Hepatocyte (in vitro differentiated cells): ENCODE data around the gene C2CD5. TPM values are rescaled to one million over a fixed set of nuclear protein-coding genes. Genes with fewer than 3 reads are reported as not detected.

ENCODE experiments used
- DNase-seq: peaks from one replicate; pipeline ENCODE4 v3.0.0-alpha.2; 2016; ENCODE audit warnings: low spot score
- H2AFZ ChIP-seq: fragments of 200-600 bp; sonication (generic); 2 replicates; pipeline ENCODE4 v1.6.0; 2016; ENCODE audit warnings: antibody characterized with exemption, mild to moderate bottlenecking
- H3K27ac ChIP-seq: fragments of 200-600 bp; sonication (generic); 2 replicates; pipeline ENCODE4 v1.5.1; 2016; ENCODE audit warnings: mild to moderate bottlenecking
- H3K27me3 ChIP-seq: fragments of 200-600 bp; sonication (generic); 2 replicates; pipeline ENCODE4 v1.6.1; 2016
- H3K36me3 ChIP-seq: fragments of 200-600 bp; sonication (generic); replicated peaks from 2 replicates; pipeline ENCODE4 v1.5.1; 2016; ENCODE audit warnings: low read depth; ENCODE audit not compliant: insufficient read depth
- H3K4me1 ChIP-seq: fragments of 200-600 bp; sonication (generic); 2 replicates; pipeline ENCODE4 v1.5.1; 2016; ENCODE audit warnings: mild to moderate bottlenecking, moderate library complexity; ENCODE audit not compliant: insufficient read depth
- H3K4me2 ChIP-seq: fragments of 200-600 bp; sonication (generic); 2 replicates; pipeline ENCODE4 v1.6.0; 2016
- H3K4me3 ChIP-seq: fragments of 200-600 bp; sonication (generic); 2 replicates; pipeline ENCODE4 v1.5.1; 2016; ENCODE audit warnings: mild to moderate bottlenecking
- H3K79me2 ChIP-seq: fragments of 200-600 bp; sonication (generic); 2 replicates; pipeline ENCODE4 v1.6.0; 2017; ENCODE audit warnings: mild to moderate bottlenecking
- H3K9me2 ChIP-seq: fragments of 200-600 bp; sonication (generic); replicated peaks from 2 replicates; pipeline ENCODE4 v1.6.0; 2017; ENCODE audit warnings: mild to moderate bottlenecking; ENCODE audit not compliant: insufficient read depth
- H3K9me3 ChIP-seq: fragments of 200-600 bp; sonication (generic); 2 replicates; pipeline ENCODE4 v1.5.1; 2016; ENCODE audit warnings: low read depth, mild to moderate bottlenecking
- H4K20me1 ChIP-seq: fragments of 200-600 bp; sonication (generic); 2 replicates; pipeline ENCODE4 v1.6.0; 2016; ENCODE audit warnings: mild to moderate bottlenecking; ENCODE audit not compliant: insufficient read depth, poor library complexity, severe bottlenecking
- EZH2 ChIP-seq: fragments of 200-600 bp; sonication (generic); IDR thresholded peaks from 2 replicates; pipeline ENCODE4 v1.6.1; 2016; ENCODE audit warnings: antibody characterized with exemption, mild to moderate bottlenecking, borderline replicate concordance
- EZH2phosphoT487 ChIP-seq: fragments of 200-600 bp; sonication (generic); IDR thresholded peaks from one replicate; pipeline ENCODE4 v1.6.1; 2018; ENCODE audit warnings: antibody characterized with exemption, mild to moderate bottlenecking, low read depth, moderate library complexity; ENCODE audit not compliant: unreplicated experiment, severe bottlenecking
- WGBS: methylation state at CpG from one replicate; pipeline ENCODE4 v1.1.6; 2016; ENCODE audit warnings: low lambda C conversion rate; ENCODE audit errors: missing lambda C conversion rate; 5-methylcytosine and 5-hydroxymethylcytosine counted together
- polyA plus RNA-seq: library from polyadenylated mRNA; unstranded; fragments of >200 nt; fragmentation: Nextera tagmentation; extraction: Ambion mirVana; gene quantifications from 2 replicates; pipeline ENCODE4 v1.2.1, GENCODE V29; 2016
- total RNA-seq: library from RNA; depleted of rRNA; stranded (reverse); fragments of >200 nt; gene quantifications from 2 replicates; pipeline ENCODE4 v1.2.3, GENCODE V29; 2014
- TF ChIP-seq, protein P1 (sequence below): fragments of 200-600 bp; sonication (generic); IDR thresholded peaks from 2 replicates; pipeline ENCODE4 v1.5.1; 2016; ENCODE audit warnings: antibody characterized with exemption, mild to moderate bottlenecking; ENCODE audit not compliant: poor library complexity

The C2CD5 gene
- total and polyA plus RNA-seq, 2 experiments from 2014 or later, result 7.3 to 20.5 TPM

DNA sequence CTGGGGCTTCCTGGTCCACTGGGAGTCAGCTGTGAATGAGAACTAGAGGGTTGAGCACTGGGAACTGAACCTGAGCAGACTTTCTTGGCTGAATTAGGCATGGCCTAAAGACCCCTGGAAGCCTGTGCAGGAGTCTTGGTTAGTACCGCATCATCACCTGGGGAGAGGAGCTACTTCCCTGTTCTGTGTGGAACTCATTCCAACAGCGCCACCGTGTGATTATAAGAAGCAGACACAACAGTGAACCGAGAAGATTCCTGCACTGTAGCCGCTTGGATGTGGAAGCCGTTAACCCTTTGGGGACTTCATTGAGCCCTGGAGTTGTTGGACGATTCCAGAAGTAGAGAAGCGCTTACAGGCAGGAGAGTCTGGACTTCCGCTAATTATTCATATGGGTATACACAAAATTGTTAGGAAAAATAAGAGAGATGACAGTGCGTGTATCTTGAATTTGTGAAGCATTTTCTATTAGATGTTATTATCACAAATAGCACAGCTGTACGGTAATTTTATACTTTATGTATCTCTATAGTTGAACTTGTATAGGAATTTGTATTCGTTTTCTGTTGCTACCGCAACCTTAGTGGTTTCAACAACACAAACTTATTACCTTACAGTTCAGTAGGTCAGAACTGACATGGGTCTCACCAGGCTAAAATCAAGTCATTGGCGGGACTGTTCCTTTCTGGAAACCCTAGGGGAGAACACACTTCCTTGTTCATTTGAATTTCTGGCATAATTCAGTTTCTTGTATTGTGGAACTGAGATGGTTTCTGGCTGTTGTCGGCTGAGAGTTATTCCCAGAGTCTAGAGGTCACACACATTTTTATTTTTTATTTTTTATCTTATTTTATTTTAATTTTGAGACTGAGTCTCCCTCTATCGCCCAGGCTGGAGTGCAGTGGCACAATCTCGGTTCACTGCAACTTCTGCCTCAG, 100.7 kb downstream of the C2CD5 start:
- Histone ChIP-seq H3K9me2 (no peaks in the 10 kb centered on the region), H3K36me3 (no peaks in the 10 kb centered on the region), H2AFZ (no peak overlapping the region), H3K4me2 (no peak overlapping the region), H3K27ac (no peak overlapping the region), H3K4me3 (no peak overlapping the region), H3K27me3 (no peaks in the 10 kb centered on the region), H3K9me3 (no peaks in the 10 kb centered on the region), H3K79me2 (no peaks in the 10 kb centered on the region), H4K20me1 (no peaks in the 10 kb centered on the region), H3K4me1 (no peaks in the 10 kb centered on the region)
- TF ChIP-seq EZH2, result no peak
- TF ChIP-seq, protein P1, sequence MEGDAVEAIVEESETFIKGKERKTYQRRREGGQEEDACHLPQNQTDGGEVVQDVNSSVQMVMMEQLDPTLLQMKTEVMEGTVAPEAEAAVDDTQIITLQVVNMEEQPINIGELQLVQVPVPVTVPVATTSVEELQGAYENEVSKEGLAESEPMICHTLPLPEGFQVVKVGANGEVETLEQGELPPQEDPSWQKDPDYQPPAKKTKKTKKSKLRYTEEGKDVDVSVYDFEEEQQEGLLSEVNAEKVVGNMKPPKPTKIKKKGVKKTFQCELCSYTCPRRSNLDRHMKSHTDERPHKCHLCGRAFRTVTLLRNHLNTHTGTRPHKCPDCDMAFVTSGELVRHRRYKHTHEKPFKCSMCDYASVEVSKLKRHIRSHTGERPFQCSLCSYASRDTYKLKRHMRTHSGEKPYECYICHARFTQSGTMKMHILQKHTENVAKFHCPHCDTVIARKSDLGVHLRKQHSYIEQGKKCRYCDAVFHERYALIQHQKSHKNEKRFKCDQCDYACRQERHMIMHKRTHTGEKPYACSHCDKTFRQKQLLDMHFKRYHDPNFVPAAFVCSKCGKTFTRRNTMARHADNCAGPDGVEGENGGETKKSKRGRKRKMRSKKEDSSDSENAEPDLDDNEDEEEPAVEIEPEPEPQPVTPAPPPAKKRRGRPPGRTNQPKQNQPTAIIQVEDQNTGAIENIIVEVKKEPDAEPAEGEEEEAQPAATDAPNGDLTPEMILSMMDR, result peak; percentile 88
- WGBS, result 37% methylated on average over 17 of the region's 17 CpGs
- DNase-seq, result peak; percentile 90

DNA sequence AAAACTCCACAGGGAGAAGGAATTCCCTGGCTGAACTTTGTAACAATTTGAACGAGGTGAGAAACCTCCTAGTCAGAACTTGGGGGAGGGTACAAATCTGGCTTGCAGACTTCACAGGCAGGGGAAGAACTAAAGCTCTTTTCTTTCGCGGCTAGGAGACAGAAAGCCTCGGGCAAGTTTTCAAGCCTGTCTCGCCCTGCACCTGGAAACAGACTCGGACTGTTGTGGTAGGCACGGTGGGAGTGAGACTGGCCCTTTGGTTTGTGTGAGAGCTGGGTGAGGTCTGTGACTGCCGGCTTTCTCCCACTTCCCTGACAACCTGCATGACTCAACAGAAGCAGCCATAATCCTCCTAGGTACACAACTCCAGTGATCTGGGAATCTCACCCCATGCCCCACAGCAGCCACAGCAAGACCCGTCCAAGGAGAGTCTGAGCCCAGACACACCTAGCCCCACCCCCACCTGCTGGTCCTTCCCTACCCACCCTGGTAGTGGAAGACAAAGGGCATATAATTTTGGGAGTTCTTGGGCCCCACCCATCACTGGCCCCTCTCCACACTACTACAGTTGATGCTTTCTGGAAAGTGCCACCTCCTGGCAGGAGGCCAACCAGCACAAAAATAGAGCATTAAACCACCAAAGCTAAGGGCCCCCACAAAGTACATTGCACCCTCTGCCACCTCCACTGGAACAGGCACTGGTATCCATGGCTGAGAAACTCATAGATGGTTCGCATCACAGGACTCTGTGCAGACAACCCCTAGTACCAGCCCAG, 107.1 kb downstream of the C2CD5 start:
- no peaks in the 10 kb centered on the region for H3K27me3 ChIP-seq
- no peaks in the 10 kb centered on the region for H3K36me3 ChIP-seq
- H3K9me2 ChIP-seq, result no peaks in the 10 kb centered on the region
- H3K27ac ChIP-seq, result peak overlapping the region; percentile 83
- no peaks in the 10 kb centered on the region for H3K9me3 ChIP-seq
- H2AFZ ChIP-seq, result peak overlapping the region; percentile 75
- peaks cover 8% of the 10 kb centered on the region for H3K4me1 ChIP-seq
- WGBS, result 26% methylated on average over 10 of the region's 10 CpGs
- H3K4me2 ChIP-seq, result peak overlapping the region; percentile 74
- H3K79me2 ChIP-seq, result no peaks in the 10 kb centered on the region
- H4K20me1 ChIP-seq, result no peaks in the 10 kb centered on the region
- no peak overlapping the region for H3K4me3 ChIP-seq
- peak; percentile 35 for DNase-seq
- no peak for TF ChIP-seq EZH2
- TF ChIP-seq, protein P1, result peak; percentile 12

DNA sequence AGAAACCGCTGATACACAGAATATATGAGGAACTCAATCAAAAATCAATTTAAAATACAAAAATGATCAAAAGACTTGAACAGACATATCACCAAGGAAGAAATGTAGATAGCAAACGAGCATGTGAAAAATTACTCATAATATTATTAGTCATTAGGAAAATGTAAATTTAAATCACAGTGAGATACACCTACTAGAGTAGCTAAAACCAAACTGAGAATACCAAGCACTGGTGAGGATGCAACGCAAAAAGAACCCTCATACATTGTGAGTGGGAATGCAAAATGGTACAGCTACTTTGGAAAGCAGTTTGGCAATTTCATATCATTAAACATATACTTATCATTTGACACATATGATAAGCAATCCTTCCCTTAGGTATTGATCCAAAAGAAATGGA, 108.8 kb downstream of the C2CD5 start:
- WGBS, result 92% methylated on average over 3 of the region's 3 CpGs
- DNase-seq, result no peak
- TF ChIP-seq, protein P1, result no peak
- TF ChIP-seq EZH2phosphoT487 (no peak), EZH2 (no peak)
- Histone ChIP-seq H3K27ac (no peak overlapping the region), H4K20me1 (no peaks in the 10 kb centered on the region), H3K79me2 (no peaks in the 10 kb centered on the region), H3K9me3 (no peaks in the 10 kb centered on the region), H3K4me3 (no peak overlapping the region), H3K4me1 (peaks cover 8% of the 10 kb centered on the region), H3K27me3 (no peaks in the 10 kb centered on the region), H3K4me2 (no peak overlapping the region), H2AFZ (no peak overlapping the region), H3K36me3 (no peaks in the 10 kb centered on the region), H3K9me2 (no peaks in the 10 kb centered on the region)
